ENCODE data around the gene SERPINA1. TPM values are rescaled to one million over a fixed set of nuclear protein-coding genes. Genes with fewer than 3 reads are reported as not detected.
"Not testable (repeated sequence)": the region's sequence is repeated elsewhere in the genome, so short reads cannot be mapped to it uniquely, and the experiment has no call there.

Gene SERPINA1
- total and polyA plus RNA-seq, 2 experiments from 2014 or later: 3,480 to 5,074 TPM

GRCh38 chr14:94426526-94426925, 38.1 kb upstream of the SERPINA1 start:
- Histone ChIP-seq H3K9me3 (ENCODE audit: low read depth) (no peaks in the 10 kb centered on the region), H3K27ac (no peak overlapping the region), H3K4me3 (no peak overlapping the region), H3K4me2 (no peak overlapping the region), H3K27me3 (no peaks in the 10 kb centered on the region), H3K36me3 (replicated peaks; ENCODE audit: insufficient read depth, low read depth) (no peaks in the 10 kb centered on the region), H3K9me2 (replicated peaks; ENCODE audit: insufficient read depth) (no peaks in the 10 kb centered on the region), H3K79me2 (no peaks in the 10 kb centered on the region), H4K20me1 (ENCODE audit: insufficient read depth, poor library complexity, severe bottlenecking) (no peaks in the 10 kb centered on the region), H3K4me1 (ENCODE audit: insufficient read depth) (no peaks in the 10 kb centered on the region), H2AFZ (no peak overlapping the region)
- WGBS (ENCODE audit: low lambda C conversion rate, missing lambda C conversion rate): 64% methylated on average over 4 of the region's 4 CpGs
- no peak for TF ChIP-seq CTCF (IDR thresholded peaks at IDR 0.05; ENCODE audit: poor library complexity)
- TF ChIP-seq EZH2 (IDR thresholded peaks at IDR 0.05; ENCODE audit: borderline replicate concordance): no peak
- TF ChIP-seq EZH2phosphoT487 (IDR thresholded peaks at IDR 0.05; ENCODE audit: low read depth, severe bottlenecking, unreplicated experiment): no peak
- DNase-seq (ENCODE audit: low spot score): no peak

- Histone ChIP-seq H2AFZ (no peak overlapping the region), H3K36me3 (replicated peaks; ENCODE audit: insufficient read depth, low read depth) (no peaks in the 10 kb centered on the region), H3K79me2 (no peaks in the 10 kb centered on the region), H3K4me1 (ENCODE audit: insufficient read depth) (no peaks in the 10 kb centered on the region), H4K20me1 (ENCODE audit: insufficient read depth, poor library complexity, severe bottlenecking) (no peaks in the 10 kb centered on the region), H3K9me2 (replicated peaks; ENCODE audit: insufficient read depth) (no peaks in the 10 kb centered on the region), H3K9me3 (ENCODE audit: low read depth) (no peaks in the 10 kb centered on the region), H3K27ac (no peak overlapping the region), H3K4me2 (no peak overlapping the region), H3K27me3 (no peaks in the 10 kb centered on the region), H3K4me3 (no peak overlapping the region)
- WGBS (ENCODE audit: low lambda C conversion rate, missing lambda C conversion rate): 80% methylated on average over 3 of the region's 3 CpGs
- no peak for TF ChIP-seq CTCF (IDR thresholded peaks at IDR 0.05; ENCODE audit: poor library complexity)
- no peak for DNase-seq (ENCODE audit: low spot score)
Measured at GRCh38 chr14:94424371-94424770, 36.0 kb upstream of the SERPINA1 start.

GRCh38 chr14:94423453-94424056, 35.2 kb upstream of the SERPINA1 start:
- no peak overlapping the region for H3K4me3 ChIP-seq
- peak; percentile 87 for DNase-seq (ENCODE audit: low spot score)
- 22% methylated on average over 13 of the region's 13 CpGs for WGBS (ENCODE audit: low lambda C conversion rate, missing lambda C conversion rate)
- no peak overlapping the region for H3K27ac ChIP-seq
- no peaks in the 10 kb centered on the region for H3K36me3 ChIP-seq (replicated peaks; ENCODE audit: insufficient read depth, low read depth)
- H4K20me1 ChIP-seq (ENCODE audit: insufficient read depth, poor library complexity, severe bottlenecking): no peaks in the 10 kb centered on the region
- no peak overlapping the region for H2AFZ ChIP-seq
- H3K4me1 ChIP-seq (ENCODE audit: insufficient read depth): no peaks in the 10 kb centered on the region
- TF ChIP-seq CTCF (IDR thresholded peaks at IDR 0.05; ENCODE audit: poor library complexity) (peak; percentile 74), EZH2 (IDR thresholded peaks at IDR 0.05; ENCODE audit: borderline replicate concordance) (no peak), EZH2phosphoT487 (IDR thresholded peaks at IDR 0.05; ENCODE audit: low read depth, severe bottlenecking, unreplicated experiment) (no peak)
- no peaks in the 10 kb centered on the region for H3K9me2 ChIP-seq (replicated peaks; ENCODE audit: insufficient read depth)
- peak overlapping the region; percentile 28 for H3K4me2 ChIP-seq
- H3K79me2 ChIP-seq: no peaks in the 10 kb centered on the region
- no peaks in the 10 kb centered on the region for H3K27me3 ChIP-seq
- H3K9me3 ChIP-seq (ENCODE audit: low read depth): no peaks in the 10 kb centered on the region

GRCh38 chr14:94421316-94421715, 32.9 kb upstream of the SERPINA1 start:
- H3K27ac ChIP-seq: no peak overlapping the region
- H3K9me3 ChIP-seq (ENCODE audit: low read depth): no peaks in the 10 kb centered on the region
- H3K79me2 ChIP-seq: no peaks in the 10 kb centered on the region
- H4K20me1 ChIP-seq (ENCODE audit: insufficient read depth, poor library complexity, severe bottlenecking): no peaks in the 10 kb centered on the region
- no peaks in the 10 kb centered on the region for H3K4me1 ChIP-seq (ENCODE audit: insufficient read depth)
- no peaks in the 10 kb centered on the region for H3K9me2 ChIP-seq (replicated peaks; ENCODE audit: insufficient read depth)
- TF ChIP-seq CTCF (IDR thresholded peaks at IDR 0.05; ENCODE audit: poor library complexity) (no peak), EZH2phosphoT487 (IDR thresholded peaks at IDR 0.05; ENCODE audit: low read depth, severe bottlenecking, unreplicated experiment) (no peak), EZH2 (IDR thresholded peaks at IDR 0.05; ENCODE audit: borderline replicate concordance) (no peak)
- no peaks in the 10 kb centered on the region for H3K36me3 ChIP-seq (replicated peaks; ENCODE audit: insufficient read depth, low read depth)
- no peak for DNase-seq (ENCODE audit: low spot score)
- H3K4me2 ChIP-seq: no peak overlapping the region
- WGBS (ENCODE audit: low lambda C conversion rate, missing lambda C conversion rate): 81% methylated on average over 2 of the region's 2 CpGs
- H2AFZ ChIP-seq: no peak overlapping the region
- H3K27me3 ChIP-seq: no peaks in the 10 kb centered on the region
- H3K4me3 ChIP-seq: no peak overlapping the region

GRCh38 chr14:94417497-94418205, 29.2 kb upstream of the SERPINA1 start:
- H3K4me3 ChIP-seq; H3K79me2 ChIP-seq; H3K4me1 ChIP-seq (ENCODE audit: insufficient read depth); H4K20me1 ChIP-seq (ENCODE audit: insufficient read depth, poor library complexity, severe bottlenecking); H3K9me2 ChIP-seq (replicated peaks; ENCODE audit: insufficient read depth); H3K27ac ChIP-seq; H3K4me2 ChIP-seq; H3K36me3 ChIP-seq (replicated peaks; ENCODE audit: insufficient read depth, low read depth); H2AFZ ChIP-seq; H3K27me3 ChIP-seq; DNase-seq (ENCODE audit: low spot score); H3K9me3 ChIP-seq (ENCODE audit: low read depth): not testable (repeated sequence)
- WGBS (ENCODE audit: low lambda C conversion rate, missing lambda C conversion rate): 84% methylated on average over 3 of the region's 3 CpGs
